ENCODE results near the gene MINDY4.

DNA sequence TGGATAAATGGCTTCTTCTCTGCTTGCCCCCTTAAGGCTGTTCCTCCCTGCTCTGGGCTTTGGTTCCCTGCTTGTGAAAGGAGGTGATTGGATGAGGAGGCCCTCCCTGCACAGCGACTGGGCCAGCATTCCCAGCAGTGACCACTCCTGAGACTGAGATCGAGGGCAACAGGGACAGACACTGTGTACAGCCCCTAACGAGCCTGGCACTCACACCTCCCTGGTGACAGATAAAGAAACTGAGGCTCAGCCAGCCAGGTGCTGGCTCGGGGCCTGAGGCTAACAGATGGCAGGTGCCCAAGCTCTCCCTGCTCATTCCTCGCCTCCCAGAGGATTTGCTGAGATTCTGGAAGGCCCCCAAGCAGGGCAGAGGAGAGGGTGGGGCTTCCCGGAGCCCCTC is 128.4 kb downstream of the MINDY4 start:
- TF ChIP-seq, protein P1, sequence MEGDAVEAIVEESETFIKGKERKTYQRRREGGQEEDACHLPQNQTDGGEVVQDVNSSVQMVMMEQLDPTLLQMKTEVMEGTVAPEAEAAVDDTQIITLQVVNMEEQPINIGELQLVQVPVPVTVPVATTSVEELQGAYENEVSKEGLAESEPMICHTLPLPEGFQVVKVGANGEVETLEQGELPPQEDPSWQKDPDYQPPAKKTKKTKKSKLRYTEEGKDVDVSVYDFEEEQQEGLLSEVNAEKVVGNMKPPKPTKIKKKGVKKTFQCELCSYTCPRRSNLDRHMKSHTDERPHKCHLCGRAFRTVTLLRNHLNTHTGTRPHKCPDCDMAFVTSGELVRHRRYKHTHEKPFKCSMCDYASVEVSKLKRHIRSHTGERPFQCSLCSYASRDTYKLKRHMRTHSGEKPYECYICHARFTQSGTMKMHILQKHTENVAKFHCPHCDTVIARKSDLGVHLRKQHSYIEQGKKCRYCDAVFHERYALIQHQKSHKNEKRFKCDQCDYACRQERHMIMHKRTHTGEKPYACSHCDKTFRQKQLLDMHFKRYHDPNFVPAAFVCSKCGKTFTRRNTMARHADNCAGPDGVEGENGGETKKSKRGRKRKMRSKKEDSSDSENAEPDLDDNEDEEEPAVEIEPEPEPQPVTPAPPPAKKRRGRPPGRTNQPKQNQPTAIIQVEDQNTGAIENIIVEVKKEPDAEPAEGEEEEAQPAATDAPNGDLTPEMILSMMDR (IDR thresholded peaks at IDR 0.05): no peak
- no peak for TF ChIP-seq POLR2A (IDR thresholded peaks at IDR 0.05)
